Cortex of kidney (tissue), 1 donor: ENCODE measurements around the gene LMOD2.

ENCODE experiments used
- DNase-seq: peaks from one replicate; lab custom pipeline; 2025; lab: John Stamatoyannopoulos, UW

The LMOD2 gene

DNA sequence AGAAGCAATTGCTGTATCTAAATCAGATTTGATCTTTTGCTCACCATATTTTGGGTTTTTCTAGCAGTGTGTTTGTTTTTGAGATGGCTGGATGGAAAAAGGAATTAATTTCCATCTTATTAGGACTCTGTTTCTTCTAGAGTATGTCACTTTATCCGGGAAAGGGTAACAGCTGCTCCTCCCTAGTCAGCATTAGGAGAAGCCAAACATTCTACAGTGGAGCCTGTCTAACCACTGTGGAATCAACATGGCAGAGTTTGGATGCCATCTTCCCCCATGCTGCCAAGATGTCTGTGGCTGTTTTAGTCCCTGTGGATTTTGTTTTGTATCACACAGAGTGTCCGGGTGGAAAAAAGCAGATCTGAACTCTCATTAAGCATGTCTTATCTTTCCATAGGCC, 16.0 kb upstream of the LMOD2 start:
- no peak for DNase-seq

DNA sequence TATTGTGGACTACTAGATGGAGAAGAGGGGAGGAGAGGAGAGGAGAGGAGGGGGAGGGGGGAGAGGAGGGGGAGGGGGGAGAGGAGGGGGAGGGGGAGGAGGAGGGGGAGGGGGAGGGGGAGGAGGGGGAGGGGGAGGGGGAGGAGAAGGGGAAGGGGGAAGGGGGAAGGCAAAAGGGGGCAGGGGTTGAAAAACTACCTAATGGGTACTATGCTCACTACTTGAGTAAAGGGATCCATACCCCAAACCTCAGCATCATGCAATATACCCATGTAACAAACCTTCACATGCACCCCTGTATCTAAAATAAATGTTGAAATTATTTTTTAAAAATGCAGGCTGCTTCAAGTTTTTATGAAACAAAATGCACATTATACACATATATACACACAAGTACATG, 15.1 kb upstream of the LMOD2 start:
- no peak for DNase-seq

DNA sequence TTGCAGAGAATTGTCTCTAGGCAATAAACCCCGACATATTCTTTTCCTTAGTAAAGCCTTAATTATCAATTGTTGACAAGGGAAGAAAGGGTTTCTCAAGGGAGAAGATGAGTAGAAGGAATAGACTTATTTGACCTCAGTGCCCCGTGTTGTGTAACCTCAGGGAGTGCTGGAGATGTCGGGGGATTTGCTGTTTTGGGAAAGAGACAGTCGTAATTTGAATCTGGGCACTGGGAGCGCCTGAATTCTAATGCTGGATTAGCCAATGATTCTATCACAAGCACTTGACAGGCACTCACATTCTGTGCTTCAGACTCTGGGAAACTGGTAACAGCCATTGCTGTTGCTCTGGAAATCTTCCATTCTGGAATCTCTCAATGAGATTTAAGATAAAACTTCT, 13.8 kb upstream of the LMOD2 start:
- no peak for DNase-seq

DNA sequence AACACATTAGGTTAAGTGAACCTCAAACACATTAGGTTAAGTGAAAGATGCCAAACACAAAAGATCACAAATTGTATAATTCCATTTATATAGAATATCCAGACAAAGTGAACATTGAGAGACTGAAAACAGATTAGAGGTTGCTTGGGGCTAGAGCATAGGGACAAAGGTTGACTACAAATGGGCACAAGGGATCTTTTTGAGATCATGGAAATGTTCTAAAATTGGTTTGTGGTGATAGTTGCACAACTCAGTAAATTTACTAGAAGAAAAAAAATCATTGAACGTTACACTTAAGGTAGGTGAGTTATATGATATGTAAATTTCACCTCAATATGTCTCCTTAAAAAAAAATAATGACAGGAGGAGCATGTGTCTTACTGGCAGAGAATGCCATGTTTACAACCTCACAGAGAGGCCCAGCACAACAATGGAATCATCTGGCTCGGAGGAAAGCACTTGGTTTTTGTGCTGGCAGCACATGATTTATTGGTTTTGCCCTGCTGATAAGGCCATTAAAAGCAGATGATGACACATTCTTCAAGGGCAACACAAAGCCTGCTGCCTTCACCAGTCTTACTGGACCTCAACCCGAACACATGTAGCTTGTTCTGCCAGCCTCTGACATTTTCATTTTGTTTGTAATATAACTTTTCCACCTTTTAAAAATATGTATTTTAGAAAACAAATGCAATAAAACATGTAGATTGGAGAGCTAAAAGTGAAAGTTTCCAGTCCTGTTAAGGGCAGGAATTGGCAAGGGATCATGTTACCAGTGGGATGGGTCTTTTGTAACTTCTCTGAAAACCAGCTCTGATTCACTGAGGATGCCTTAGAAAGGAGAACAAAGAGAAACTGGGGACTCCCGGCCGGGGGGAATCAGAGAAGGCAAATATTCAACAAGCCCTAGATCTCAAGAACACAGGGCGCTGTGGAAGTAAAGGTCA, 11.9 kb upstream of the LMOD2 start:
- no peak for DNase-seq

DNA sequence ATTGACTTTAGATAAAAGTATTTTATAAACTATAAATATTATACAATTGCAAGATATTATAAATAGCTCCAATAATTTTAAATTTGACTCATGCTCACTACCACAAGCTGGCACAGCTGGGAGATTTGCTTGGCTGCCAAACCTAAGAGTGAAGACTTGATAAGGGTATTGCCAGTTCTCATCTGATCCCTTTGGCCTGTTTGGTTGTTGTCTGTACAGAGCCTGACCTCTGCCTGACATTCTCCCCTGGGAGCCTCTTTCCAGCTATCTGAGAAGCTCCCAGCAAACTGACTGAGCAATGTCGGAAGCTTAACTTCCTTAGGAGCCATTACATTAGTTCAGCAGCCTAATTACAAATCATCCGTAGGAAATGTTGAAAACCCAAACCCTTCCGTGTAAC, 10.2 kb upstream of the LMOD2 start:
- no peak for DNase-seq

DNA sequence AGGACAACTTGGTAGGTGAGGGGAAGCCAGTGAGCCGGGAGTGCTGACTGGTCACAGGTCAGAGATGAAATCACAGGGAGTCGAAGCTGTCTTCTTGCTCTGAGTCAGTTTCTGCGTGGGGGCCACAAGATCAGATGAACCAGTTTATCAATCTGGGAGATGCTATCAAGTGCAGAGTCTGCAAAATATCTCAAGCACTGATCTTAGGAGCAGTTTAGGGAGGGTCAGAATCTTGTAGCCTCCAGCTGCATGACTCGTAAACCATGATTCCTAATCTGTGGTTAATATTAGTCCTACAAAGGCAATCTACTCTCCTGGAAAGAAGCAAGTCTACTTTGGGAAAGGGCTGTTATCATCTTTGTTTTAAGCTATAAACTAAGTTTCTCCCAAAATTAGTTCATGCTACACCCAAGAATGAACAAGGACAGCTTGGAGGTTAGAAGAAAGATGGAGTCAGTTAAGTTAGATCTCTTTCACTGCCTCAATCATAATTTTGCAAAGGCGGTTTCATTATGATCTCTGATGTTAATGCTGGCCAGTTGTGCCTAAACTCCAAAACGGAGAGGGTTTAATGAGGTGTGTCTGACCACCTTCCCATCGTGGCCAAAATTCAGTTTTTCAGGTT, 8.4 kb upstream of the LMOD2 start:
- no peak for DNase-seq

DNA sequence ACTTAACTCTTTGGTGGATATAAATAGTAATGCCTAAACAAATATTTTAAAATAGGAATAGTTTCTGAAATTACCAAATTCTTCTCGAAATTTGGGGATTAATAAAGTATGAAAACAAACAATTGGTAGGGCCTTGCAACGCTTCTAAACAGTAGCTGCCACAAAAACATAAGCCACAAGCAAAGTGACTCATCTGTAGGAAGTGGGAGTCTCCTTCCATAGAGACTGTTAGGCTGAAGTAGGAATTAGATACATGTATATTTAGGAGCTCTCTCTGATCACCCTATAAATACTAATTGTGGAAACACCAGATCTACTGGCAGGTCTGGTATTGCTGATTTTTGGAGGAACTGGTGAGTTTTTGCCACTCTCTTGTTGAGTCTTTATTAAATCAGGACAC, 5.7 kb upstream of the LMOD2 start:
- no peak for DNase-seq

GRCh38 chr7:123650595-123650994, 5.1 kb upstream of the LMOD2 start:
- no peak for DNase-seq

GRCh38 chr7:123652406-123652805, 3.3 kb upstream of the LMOD2 start:
- no peak for DNase-seq

DNA sequence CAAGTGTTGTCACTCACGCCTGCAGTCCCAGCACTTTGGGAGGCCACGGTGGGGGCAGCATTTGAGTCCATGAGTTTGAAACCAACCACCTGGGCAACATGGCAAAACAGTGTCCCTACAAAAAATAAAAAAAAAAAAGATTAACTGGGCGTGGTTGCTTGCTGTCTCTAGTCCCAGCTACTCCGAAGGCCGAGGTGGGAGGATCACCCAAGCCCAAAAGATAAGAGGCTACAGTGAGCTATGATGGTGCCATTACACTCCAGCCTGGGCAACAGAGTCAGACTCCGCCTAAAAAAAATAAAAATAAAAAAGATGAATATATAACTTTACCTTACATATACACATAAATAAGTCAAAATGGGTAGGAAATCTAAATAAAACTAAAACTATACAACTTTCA, 2.5 kb upstream of the LMOD2 start:
- DNase-seq, result no peak

DNA sequence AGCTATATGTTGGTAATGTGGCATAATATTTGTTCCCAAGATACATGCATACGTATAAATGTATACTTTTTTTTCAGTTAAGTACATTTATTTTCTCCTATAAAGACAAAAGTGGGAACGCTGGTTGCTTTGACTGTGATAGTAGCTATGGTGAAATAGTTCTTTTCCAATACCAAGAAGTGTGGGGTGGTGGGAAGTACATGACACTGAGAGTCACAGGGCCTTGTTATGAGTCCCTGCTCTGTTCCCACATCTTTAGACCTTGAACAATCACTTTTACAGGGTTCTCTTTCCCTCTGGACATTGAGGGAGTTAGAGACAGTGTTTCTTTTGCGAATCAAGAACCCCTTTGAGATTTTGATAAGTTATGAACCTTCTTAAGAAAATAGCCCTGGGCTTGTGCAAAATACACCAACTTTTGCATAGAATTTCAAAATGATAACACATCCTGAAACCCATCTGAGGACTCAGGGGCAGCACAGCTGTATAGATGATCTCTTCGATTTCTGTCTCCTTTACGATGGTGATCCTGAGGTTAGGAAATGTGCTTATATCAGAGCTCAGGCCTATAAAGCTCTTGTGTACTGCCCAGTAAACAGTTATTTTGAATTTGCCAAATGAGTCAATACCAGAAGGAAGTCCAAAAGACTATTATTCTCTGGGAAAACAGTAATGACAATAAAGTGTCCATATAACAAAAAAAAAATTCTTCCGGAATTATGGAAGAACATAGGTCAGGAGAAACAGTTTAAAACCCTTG, 1.1 kb downstream of the LMOD2 start:
- DNase-seq, result no peak

DNA sequence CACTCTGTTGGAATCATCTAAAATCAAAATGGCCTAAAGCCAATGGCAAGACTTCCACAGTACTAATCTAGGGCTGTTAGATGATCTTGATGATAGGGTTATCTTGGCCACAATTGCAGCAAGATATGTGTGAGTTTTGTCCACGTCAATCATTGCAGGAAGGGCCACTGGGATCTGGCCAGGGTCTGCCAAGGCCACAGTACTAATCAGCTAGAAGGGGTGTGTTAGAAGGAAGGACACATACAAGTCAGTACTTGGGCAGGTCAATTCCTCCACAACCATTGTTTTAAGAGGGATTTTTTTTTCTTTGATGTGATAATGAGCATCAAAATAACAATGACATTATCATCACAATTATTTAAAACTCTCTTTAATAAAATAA, 1.6 kb downstream of the LMOD2 start:
- DNase-seq, result no peak

DNA sequence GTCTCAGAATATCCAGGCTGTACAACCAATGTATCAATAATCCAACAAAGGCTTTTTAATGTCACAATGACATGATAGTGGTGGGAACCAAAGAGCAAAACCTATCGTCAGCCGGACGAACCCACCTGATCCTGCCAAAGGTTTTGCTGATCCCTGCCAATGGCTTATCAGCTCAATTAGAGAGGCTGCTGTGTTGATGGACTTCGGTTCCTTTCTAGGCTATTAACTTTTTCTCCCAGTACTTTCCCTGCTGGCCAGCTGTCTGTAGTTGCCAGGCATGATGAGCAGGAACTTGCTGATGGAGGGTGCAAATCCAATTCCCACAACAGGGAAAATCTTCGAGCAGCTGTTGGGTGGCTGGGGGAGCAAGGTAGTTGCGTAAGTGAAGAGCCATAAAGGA, 2.4 kb downstream of the LMOD2 start:
- DNase-seq, result no peak

- no peak for DNase-seq
These were observed 5.1 kb downstream of the LMOD2 start for GRCh38 chr7:123660514-123661354.

DNA sequence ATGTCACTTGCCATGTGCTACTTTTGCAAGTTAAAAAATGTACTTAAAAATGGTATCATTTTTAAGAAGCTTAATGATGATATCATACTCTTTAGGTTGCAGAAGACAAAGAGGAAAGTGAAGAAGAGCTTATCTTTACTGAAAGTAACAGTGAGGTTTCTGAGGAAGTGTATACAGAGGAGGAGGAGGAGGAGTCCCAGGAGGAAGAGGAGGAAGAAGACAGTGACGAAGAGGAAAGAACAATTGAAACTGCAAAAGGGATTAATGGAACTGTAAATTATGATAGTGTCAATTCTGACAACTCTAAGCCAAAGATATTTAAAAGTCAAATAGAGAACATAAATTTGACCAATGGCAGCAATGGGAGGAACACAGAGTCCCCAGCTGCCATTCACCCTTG, 6.1 kb downstream of the LMOD2 start:
- no peak for DNase-seq

GRCh38 chr7:123662293-123662692, 6.6 kb downstream of the LMOD2 start:
- no peak for DNase-seq

DNA sequence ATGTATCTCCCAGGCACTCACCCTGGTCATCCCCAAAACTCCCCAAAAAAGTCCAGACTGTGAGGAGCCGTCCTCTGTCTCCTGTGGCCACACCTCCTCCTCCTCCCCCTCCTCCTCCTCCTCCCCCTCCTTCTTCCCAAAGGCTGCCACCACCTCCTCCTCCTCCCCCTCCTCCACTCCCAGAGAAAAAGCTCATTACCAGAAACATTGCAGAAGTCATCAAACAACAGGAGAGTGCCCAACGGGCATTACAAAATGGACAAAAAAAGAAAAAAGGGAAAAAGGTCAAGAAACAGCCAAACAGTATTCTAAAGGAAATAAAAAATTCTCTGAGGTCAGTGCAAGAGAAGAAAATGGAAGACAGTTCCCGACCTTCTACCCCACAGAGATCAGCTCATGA, 7.1 kb downstream of the LMOD2 start:
- DNase-seq, result no peak

GRCh38 chr7:123663200-123663599, 7.5 kb downstream of the LMOD2 start:
- DNase-seq, result no peak

DNA sequence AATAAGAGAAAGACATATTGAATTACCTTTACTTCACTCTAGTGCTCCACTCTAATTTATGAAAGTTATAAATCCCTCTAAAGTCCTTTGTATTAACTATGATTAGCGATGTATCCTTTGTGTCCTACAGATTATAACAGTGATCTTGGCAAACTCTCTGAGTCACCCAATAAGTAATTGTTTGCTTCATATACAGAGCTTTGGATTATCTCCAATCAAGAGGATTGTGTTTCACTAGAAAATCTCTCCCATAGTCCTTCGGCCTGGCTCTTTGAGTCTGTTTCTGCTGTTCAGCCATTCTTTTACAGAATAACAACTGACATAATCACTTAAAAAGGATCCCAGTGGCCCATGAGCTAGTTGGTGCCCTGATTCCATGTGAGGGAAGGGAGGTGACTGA, 9.5 kb downstream of the LMOD2 start:
- no peak for DNase-seq

- DNase-seq, result no peak
These were observed 10.2 kb downstream of the LMOD2 start for GRCh38 chr7:123665896-123666295.

DNA sequence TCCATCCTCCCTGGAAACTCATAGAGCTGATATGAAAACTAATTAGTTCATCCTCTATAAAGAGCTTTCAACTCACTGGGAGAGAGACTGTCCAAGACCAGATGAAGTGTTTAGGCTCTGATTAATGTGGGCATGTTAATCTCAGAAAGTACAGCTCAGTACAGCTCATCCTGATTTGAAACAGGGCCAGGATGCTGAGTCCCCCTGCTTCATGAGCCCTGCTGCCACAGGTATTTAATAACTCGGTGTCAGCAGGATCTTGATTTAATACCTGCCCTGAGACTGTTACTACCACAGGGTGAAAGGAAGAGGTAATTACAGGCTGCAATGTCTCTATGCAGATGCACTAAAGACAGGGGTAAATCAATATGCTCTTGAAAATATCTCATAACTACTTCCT, 10.8 kb downstream of the LMOD2 start:
- no peak for DNase-seq

DNA sequence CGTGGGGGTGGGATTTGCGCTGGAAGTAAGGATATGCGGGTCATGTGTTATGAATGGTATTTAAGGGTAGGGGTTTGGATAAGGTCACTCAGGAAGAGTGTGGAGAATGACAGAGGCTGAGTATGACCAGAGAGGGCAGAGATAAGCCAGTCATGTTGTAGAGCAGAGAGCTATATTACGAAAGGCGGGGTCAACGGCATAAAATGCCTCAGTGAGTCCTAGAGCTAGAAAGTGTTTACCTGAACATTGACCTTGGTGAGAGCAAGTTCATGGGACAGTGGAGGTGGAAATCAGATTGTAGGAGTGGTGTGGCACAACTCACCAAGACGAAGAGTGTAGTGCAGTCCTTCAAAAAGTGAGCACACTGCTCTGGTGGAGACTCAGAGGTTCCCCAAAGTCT, 13.8 kb downstream of the LMOD2 start:
- no peak for DNase-seq
